A673 (cell line): ENCODE measurements around the gene CHDH. TPM values are rescaled to one million over a fixed set of nuclear protein-coding genes. Genes with fewer than 3 reads are reported as not detected.

Experiments used
- BruUV-seq: library from RNA; stranded (reverse); fragments of 400-500 nt; replicated peaks from 2 replicates; lab custom pipeline; 2021; lab: Mats Ljungman, UMichigan
- CTCF ChIA-PET: fragments of 300-600 bp; sonication (Branson Sonifier 250); formaldehyde crosslinking; loops from one replicate; lab custom pipeline; 2022; ENCODE audit warnings: antibody characterized with exemption; lab: Charles Lee
- POLR2A ChIA-PET: fragments of 300-600 bp; sonication (Branson Sonifier 250); formaldehyde crosslinking; loops from one replicate; lab custom pipeline; 2022; ENCODE audit warnings: antibody characterized with exemption; ENCODE audit not compliant: low non-redundant PET; lab: Charles Lee
- DNase-seq: peaks from one replicate; pipeline ENCODE4 v3.0.0-alpha.2; 2015; ENCODE audit warnings: low spot score
- H3K27ac ChIP-seq: fragments of 200-600 bp; sonication (generic); 2 replicates; pipeline ENCODE4 v1.5.1; 2016; ENCODE audit warnings: mixed run types, low read depth, mild to moderate bottlenecking, mixed read lengths, antibody characterized with exemption, low read length; ENCODE audit not compliant: poor library complexity, severe bottlenecking
- H3K27me3 ChIP-seq: fragments of 200-600 bp; sonication (generic); replicated peaks from 2 replicates; pipeline ENCODE4 v1.6.1; 2017; ENCODE audit warnings: mixed run types, low read depth, mild to moderate bottlenecking, mixed read lengths, antibody characterized with exemption, low read length; ENCODE audit not compliant: insufficient read depth, poor library complexity
- H3K36me3 ChIP-seq: fragments of 200-600 bp; sonication (generic); 2 replicates; pipeline ENCODE4 v1.6.1; 2016; ENCODE audit warnings: mixed run types, mild to moderate bottlenecking, mixed read lengths, antibody characterized with exemption, low read length; ENCODE audit not compliant: insufficient read depth, poor library complexity, severe bottlenecking
- H3K4me1 ChIP-seq: fragments of 200-600 bp; sonication (generic); 2 replicates; pipeline ENCODE4 v1.6.1; 2017; ENCODE audit warnings: mixed run types, mild to moderate bottlenecking, mixed read lengths, antibody characterized with exemption, low read length; ENCODE audit not compliant: insufficient read depth, poor library complexity, severe bottlenecking
- H3K4me3 ChIP-seq: fragments of 200-600 bp; sonication (generic); 2 replicates; pipeline ENCODE4 v1.5.1; 2016; ENCODE audit warnings: low read depth, mixed run types, mild to moderate bottlenecking, mixed read lengths, low read length; ENCODE audit not compliant: poor library complexity, severe bottlenecking
- H3K9me3 ChIP-seq: fragments of 200-600 bp; sonication (generic); 2 replicates; pipeline ENCODE4 v1.6.1; 2016; ENCODE audit warnings: mixed run types, low read depth, mild to moderate bottlenecking, mixed read lengths, antibody characterized with exemption, low read length; ENCODE audit not compliant: poor library complexity, severe bottlenecking
- EZH2 ChIP-seq: fragments of 200-600 bp; sonication (generic); IDR thresholded peaks from 2 replicates; pipeline ENCODE4 v1.6.1; 2017; ENCODE audit warnings: borderline replicate concordance, low read depth, mild to moderate bottlenecking, mixed read lengths, antibody characterized with exemption, low read length; ENCODE audit not compliant: poor library complexity, severe bottlenecking
- intact Hi-C: fragments of 100-400 bp; cut with micrococcal nuclease; formaldehyde crosslinking; loops from one replicate; pipeline ENCODE4 v1.10.0; 2022; ENCODE audit not compliant: unreplicated experiment
- total RNA-seq: library from RNA; stranded (reverse); gene quantifications from 2 replicates; pipeline ENCODE4 v1.2.3, GENCODE V29; 2021
- TF ChIP-seq, protein P1 (sequence below): fragments of 300-800, 200-600 bp; sonication (generic); conservative IDR thresholded peaks from 2 replicates; pipeline ENCODE4 v1.5.1; 2017; ENCODE audit warnings: low read depth, mild to moderate bottlenecking, antibody characterized with exemption, low read length, moderate library complexity, mixed read lengths

The CHDH gene
- total RNA-seq, 1 experiment from 2014 or later = not detected

GRCh38 chr3:53795176-53795575 lies 51.0 kb downstream of the CHDH start:
- no peak for TF ChIP-seq EZH2
- TF ChIP-seq, protein P1, sequence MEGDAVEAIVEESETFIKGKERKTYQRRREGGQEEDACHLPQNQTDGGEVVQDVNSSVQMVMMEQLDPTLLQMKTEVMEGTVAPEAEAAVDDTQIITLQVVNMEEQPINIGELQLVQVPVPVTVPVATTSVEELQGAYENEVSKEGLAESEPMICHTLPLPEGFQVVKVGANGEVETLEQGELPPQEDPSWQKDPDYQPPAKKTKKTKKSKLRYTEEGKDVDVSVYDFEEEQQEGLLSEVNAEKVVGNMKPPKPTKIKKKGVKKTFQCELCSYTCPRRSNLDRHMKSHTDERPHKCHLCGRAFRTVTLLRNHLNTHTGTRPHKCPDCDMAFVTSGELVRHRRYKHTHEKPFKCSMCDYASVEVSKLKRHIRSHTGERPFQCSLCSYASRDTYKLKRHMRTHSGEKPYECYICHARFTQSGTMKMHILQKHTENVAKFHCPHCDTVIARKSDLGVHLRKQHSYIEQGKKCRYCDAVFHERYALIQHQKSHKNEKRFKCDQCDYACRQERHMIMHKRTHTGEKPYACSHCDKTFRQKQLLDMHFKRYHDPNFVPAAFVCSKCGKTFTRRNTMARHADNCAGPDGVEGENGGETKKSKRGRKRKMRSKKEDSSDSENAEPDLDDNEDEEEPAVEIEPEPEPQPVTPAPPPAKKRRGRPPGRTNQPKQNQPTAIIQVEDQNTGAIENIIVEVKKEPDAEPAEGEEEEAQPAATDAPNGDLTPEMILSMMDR = no peak
- ChIA-PET POLR2A (no interaction called here), CTCF (no interaction called here)
- no peak overlapping the region for H3K27ac ChIP-seq
- H3K27me3 ChIP-seq = no peaks in the 10 kb centered on the region
- H3K4me1 ChIP-seq = no peaks in the 10 kb centered on the region
- H3K9me3 ChIP-seq = no peaks in the 10 kb centered on the region
- intact Hi-C loops = no loop called here
- no peak for DNase-seq
- no peak overlapping the region for H3K4me3 ChIP-seq
- BruUV-seq = no TSS peak
- H3K36me3 ChIP-seq = no peaks in the 10 kb centered on the region

DNA sequence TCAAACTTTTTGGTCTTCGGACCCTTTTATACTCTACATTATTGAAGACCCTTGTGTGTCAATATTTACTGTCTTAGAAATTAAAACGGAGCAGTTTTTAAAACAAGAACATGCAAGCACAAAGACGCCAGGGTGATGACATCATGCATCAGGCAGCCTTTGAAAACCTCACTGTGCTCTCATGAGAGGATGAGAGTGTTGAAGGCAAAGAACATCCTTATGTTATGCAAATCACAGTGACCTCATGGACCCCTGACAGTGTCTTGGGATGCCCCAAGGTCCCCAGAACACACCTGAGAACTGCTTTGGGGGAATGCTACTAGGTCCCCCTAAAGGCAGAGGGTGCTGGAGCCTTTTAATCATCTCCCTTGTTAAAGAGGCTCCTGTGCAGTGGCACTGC lies 51.6 kb downstream of the CHDH start:
- H3K9me3 ChIP-seq = no peaks in the 10 kb centered on the region
- POLR2A ChIA-PET = no interaction called here
- H3K4me3 ChIP-seq = no peak overlapping the region
- H3K4me1 ChIP-seq = no peaks in the 10 kb centered on the region
- TF ChIP-seq EZH2 = no peak
- TF ChIP-seq, protein P1 = no peak
- intact Hi-C loops = no loop called here
- H3K36me3 ChIP-seq = no peaks in the 10 kb centered on the region
- DNase-seq = no peak
- BruUV-seq = no TSS peak
- no peaks in the 10 kb centered on the region for H3K27me3 ChIP-seq
- CTCF ChIA-PET = no interaction called here
- no peak overlapping the region for H3K27ac ChIP-seq

DNA sequence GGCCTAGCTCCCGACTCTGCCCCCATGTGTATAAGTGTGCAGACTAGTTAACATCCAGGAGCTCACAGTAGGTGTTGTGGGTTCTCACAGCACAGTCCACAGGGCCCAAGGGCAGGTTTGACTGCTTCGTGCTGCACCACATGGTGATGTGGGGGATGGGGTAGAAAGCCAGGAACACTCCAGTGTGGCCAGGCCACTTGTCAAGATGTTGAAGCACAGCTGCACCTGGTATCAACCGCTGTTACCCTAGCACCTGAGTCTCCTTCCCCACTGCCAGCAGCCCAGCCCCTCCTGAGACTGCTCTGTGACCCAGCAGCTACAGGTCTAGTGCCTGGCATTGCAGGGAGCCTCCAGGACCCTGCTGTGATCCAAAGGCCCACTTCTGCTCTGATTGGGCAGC lies 53.4 kb downstream of the CHDH start:
- no peak for DNase-seq
- intact Hi-C loops = no loop called here
- BruUV-seq = no TSS peak
- CTCF ChIA-PET = no interaction called here
- TF ChIP-seq, protein P1 = no peak
- TF ChIP-seq EZH2 = no peak
- no peaks in the 10 kb centered on the region for H3K36me3 ChIP-seq
- H3K27me3 ChIP-seq = no peaks in the 10 kb centered on the region
- POLR2A ChIA-PET = no interaction called here
- H3K4me3 ChIP-seq = no peak overlapping the region
- no peak overlapping the region for H3K27ac ChIP-seq
- no peaks in the 10 kb centered on the region for H3K4me1 ChIP-seq
- no peaks in the 10 kb centered on the region for H3K9me3 ChIP-seq
